NT2/D1 (cell line): Measurements from ENCODE around the gene TLL1.

Experiments
- SUZ12 ChIP-seq: IDR thresholded peaks from 2 replicates; pipeline ENCODE4 v1.6.1; 2011; ENCODE audit not compliant: insufficient read length, insufficient read depth; ENCODE audit errors: extremely low read depth
- YY1 ChIP-seq: IDR thresholded peaks from 2 replicates; pipeline ENCODE4 v1.6.1; 2011; ENCODE audit not compliant: insufficient read length, insufficient read depth
- ZNF274 ChIP-seq: IDR thresholded peaks from 2 replicates; pipeline ENCODE4 v1.6.1; 2011; ENCODE audit warnings: mild to moderate bottlenecking, low read depth, low read length

DNA sequence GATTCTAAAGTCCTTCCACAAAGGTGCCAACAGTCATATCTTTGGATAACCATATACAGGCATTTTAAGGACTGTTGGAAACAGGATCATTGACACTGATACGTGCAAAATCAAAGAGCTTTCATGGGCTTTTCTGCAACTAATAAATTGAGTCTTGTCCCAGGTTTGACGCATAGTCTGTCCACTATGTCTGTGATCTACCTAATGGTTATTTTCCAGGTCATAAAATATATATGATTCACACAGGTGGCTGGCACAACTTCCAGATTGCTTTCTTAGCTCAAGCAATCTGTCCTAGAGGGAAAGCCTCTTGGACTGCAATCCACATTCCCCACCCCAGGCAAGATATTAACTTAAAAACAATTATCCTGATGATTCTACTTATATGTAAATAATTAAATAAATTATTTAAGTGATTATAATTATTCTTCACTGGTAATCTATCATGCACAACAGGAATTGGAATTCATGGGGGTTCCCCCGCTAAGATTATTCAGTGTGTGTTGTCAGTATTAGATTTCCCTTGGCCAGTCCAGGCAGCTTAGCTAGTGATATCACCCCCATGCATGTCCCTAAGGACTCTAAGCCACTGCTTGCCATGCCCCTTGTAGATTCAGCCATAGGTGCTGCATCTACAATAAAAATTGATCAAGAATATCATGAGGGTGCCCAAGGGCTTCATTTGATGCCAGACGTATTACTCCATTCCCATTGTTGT is 97.8 kb downstream of the TLL1 start:
- TF ChIP-seq SUZ12 (no peak), ZNF274 (no peak), YY1 (no peak)
